CD4-positive, alpha-beta T cell treated with Interleukin-17A for 4 hours (primary cell): ENCODE measurements around the gene MACROD1.

Source experiments
- DNase-seq: peaks from one replicate; pipeline ENCODE4 v3.0.0-alpha.2; 2020; ENCODE audit warnings: mixed read lengths

Gene MACROD1

DNA sequence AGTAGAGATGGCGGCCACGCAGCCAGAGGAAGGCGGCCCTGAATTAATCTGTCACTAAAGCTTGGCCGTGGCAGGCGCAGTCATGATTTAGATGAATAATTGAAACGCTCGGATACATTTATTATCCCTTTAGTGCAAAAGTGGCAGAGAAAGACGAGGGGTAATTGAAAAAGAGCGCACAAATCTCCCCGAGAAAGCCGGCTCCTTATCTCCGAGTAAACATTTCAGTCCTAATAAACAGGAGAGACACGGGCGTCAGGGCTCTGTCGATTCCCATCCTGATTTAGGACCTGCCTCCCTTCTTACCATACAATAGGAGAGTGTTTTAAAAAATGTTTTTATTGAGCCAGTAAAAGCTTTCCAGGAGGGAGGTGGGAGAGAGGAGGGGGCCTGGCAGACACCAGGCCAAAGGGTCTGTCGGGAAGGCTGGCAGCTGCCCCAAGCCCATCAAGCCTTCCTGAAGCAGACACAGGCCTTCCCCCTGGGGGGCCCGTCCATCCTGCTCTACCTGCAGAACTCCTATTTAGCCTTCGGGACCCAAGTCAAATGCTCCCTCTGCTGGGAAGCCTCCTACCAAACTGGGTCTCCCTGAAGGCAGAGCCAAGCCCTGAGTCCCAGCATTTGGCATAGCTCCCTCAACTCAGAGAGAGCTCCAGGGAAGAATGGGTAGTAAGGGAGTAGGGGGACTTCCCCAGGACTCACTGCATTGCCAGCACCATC lies 156.8 kb downstream of the MACROD1 start:
- DNase-seq = no peak

DNA sequence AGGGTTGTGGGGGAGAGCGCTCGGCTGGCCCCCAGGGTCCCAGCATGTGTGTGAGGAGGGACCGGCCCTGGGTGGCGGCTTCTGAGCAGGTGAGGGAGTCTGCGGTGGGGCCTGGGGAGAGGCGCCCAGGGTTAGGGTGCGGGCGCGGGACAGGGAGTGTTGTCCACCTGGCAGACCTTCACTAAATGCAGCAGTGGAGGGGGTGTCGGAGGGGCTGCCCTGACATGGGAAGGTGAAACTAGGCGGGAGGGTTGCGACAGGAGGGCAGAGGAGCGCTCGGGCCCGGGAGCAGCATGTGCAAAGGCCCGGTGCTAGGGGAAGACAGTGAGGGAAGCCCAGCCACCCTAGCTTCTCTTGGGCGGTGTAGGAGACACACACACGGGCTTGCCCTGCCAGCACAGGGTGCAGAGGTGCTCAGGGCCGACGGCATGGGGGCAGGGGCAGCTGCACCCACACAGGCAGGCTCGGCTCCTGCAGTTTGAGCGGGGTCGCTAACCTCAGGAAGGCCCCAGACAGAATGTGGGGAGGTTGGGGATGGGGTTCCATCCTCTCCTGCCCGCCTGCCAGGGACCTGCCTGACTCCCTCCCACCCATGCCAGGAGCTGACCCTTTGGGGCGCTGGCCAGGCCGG lies 157.5 kb downstream of the MACROD1 start:
- DNase-seq = no peak

DNA sequence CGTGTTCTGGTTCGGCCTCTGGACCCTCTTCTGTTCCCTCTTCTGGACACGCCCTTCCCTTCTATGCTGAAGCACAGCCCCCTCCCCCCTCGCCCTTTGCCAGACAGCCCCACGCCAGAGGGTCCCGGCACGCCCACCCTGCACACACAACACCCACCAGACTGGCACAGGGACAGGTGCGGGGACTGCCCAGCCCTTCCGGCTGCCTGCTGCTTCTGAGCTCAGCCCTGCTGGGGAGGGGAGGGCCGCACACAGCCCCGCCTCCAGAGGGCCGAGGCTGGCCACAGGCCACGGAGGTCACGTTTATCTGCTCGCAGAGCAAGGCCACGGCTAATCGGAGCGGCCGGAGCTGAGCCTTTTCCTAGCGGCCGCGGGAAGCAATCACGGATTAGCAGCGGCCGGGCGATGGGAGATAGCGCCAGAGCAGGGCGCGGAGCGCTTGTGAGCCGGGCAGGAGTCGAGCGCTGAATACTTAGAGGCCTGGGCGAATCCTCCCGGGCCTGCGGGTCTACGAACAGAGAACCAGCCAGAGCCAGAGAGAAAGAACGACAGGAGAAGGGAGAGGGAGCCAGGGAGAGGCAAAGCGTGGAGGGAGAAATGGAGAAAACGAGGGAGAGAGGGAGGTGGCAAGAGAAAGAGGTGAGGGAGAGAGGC lies 158.2 kb downstream of the MACROD1 start:
- peak; percentile 23 for DNase-seq

DNA sequence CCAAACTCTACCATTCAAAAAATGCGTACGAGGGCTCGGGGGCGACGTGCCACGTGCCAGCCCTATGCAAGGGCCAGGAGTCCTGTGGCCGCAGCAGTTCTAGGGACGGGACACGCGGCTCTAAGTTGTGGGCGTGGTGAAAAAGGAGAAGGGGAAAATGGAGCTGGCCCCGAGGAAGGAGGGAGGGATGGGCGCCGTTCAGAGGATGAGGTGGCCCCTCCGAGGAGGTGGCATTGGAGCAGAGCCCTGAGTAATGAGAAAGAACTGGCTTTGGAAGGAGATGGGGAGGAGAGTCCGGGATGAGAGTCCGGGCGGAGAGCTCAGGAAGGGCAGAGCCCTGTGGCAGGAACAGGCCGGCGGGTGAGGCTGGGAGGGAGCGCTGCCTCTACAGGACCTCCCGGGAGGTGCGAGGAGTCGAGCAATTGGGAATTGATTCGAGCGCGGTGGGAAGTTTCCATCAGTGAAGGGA lies 158.7 kb downstream of the MACROD1 start:
- no peak for DNase-seq

DNA sequence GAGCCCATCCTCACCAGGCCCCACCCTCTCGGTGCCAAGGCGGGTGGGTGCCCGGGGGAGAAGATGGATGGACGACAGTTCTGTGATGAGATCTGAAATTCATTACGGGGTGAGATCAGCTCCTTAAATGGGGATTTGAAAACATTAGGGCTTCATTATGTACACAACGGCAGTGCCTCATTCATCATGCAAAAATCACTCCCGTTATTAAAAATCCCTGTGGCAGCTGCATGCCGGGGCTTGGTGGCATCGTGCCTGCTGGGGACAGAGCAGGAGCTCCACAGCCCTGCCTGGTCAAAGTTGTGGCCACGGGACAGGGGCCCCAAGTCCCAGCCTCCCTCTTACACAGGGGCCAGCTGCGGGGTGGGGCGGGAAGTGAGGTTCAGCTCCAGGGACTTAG lies 159.5 kb downstream of the MACROD1 start:
- DNase-seq = no peak

DNA sequence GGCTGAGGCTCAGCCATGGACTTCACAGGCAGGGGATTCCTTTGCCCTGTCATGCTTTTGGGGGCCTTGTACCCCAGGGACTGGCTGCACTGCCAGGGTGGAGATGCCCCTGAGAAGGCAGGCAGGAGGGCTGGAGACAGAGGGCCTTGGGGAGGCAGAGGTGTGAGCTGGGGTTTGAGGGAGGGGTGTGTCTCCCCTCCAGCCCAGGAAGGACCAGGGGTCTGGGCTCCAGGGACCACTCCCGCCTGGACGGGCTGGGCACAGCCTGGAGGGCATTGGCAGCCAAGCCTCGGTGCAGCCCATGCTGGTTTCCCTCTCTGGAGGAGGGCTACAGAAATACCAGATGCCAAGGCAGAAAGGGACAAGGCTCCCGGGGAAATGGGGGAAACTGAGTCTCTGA lies 160.2 kb downstream of the MACROD1 start:
- no peak for DNase-seq

DNA sequence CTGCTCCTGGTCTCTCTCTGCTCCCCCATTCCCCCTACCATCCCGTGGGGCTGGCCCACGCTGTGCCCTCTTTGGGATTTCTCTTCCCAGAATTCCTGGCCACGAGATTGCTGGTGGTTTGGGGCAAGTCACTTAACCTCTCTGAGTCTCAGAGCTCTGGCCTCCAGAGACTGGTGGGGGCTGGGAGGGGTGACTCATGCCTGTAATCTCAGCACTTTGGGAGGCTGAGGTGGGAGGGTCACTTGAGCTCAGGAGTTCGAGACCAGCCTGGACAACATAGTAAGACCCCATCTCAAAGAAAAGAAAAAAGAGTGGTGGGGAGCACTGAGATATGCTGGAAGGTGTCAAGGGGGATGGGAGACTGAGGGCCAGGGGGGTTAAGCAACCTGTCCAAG lies 161.3 kb downstream of the MACROD1 start:
- no peak for DNase-seq

DNA sequence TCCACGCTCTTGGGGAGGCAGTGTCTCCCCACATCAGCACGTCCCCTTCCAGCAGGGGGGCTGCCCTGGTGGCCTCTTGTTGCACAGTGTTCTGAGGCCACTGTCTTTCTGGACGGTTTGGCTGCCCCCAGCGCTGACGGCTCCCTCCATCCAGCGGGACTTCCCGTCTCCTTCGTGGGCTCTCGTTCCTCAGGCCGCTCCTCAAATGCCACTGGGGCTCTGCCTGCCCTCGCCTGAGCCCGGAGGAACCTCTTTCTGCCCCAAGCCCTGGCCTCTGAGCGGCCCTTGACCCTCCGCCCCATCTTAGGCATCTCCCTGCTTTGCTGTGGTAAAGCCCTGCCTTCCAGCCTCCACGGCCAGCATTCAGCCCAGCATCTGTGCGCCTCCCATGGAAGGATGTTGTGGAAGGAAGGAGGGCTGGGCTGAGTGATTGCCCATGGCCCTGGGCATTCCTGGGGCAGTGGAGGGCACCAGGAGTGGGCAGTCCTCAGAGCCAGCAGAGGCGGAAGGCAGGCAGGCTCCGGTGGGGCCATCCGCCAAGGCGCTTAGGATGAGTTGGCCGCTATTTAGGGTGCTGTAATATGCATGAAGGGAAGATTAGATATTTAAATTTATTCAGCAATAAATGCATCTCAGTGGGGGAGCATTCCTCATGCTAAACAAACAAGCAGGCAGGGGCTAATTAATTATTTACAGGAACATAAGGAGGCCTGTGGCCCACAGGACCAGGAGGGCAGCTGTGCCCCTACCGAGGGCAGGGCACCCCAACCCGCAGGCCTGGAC lies 161.9 kb downstream of the MACROD1 start:
- DNase-seq = no peak

DNA sequence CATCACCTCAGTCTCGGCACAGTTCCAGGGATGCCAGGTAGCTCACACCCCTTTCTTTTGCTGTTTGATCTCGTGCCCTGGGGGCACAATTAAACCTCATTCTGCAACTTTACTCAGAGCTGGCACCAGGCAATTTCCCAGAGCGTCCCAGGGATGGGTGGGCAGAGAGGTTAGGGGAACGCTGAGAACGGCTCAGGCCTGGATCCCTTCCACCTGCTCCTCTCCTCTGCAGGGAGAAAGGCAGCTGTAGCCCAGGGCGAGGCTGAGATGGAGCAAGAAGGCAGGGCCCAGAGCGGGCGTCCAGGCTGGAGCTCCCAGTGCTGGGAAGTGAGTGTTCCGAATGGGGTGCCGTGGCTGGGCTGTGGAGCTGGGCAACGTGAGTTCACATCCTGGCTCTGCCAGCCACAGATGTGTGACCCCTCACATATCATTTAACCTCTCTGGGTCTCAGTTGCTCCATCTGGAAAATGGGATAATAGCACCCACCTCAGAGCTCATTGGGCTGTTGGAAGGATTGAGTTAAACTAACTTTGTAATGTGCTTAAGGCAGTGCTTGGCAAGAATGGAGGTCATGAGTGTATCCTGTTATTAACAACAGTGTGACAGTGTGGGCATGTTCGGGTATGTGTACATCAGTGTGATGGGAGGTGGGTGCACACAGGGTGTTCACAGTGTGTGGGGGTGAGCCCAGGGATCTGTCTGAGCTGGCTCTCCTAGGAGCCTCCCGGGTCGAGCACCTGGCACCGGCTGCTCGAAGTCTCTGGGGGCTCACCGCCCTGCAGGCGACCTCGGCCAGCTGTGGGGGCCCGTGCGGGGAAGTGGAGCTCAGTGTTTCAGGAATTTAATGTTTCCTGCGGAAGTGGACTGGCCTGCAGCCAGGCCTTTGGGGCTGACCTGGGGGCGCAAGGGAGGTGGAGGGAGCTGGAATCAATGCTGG lies 164.2 kb downstream of the MACROD1 start:
- no peak for DNase-seq

DNA sequence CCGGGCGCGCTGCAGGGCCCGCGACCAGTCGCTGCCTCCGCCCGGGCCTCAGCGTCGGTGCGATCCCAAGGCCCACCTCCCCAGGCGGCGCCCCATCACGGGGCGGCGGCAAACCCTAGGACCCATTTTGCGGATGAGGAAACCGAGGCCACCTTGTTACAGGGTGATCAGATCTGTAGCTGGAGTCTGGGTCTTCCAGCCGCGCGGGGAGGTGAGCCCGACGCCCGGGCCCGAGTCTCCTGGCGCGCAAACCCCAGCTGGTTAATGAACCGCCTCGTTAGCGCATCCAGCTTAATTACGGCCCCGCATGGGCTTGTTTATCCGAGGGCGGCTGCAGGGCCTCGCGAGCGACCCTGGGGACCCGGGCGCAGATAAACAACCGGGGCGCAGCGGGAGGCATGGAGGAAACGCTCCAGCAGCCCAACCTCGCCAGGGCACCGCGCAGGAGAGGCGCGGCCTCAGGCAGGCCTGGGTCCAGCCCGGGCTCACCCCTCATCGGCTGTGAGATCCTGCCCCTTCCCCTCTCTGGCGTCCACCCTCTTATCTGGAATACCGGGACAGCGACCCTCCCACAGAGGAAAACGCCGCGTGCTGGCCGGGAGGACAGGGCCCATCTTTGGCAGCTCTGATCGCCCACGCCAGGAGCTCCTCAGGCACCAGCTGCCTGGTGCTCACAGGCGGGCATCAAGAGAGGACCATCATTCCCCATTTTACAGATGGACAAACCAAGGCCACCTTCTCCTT lies 165.0 kb downstream of the MACROD1 start:
- DNase-seq = no peak

DNA sequence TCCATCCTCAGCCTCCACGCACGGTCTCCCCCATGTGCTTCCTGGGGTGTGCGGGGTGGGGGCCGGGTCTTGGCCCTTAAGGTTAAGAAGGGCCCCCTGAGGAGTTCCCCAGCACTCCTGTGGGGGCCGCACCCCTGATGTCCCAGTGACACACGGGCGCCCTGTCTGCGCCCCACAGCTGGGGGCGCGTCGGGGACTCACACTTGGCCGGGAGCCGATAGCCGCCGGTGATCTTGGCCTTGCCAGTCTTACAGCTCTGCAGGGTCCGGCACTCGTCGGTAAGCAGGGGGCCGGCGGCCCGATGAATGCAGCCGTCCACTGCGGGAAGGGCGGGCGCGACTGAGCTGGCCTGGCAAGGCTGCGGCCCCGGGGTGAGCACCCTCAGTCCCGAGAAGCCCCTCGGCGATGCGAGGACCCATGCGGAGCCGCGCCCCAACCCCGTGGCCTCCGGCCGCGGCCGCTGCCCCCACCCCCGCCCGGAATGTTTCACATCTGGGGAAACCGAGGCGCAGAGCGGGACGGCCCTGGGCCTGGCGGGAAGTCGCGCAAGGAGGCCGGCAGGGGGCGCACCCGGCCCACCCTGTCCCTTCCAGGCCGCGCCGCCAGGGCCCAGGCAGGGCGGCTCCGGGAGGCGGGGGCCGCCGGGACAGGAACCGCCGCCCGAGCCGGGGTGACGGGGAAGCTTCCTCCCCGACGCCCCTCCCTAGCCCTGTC lies 165.7 kb downstream of the MACROD1 start:
- peak; percentile 84 for DNase-seq

DNA sequence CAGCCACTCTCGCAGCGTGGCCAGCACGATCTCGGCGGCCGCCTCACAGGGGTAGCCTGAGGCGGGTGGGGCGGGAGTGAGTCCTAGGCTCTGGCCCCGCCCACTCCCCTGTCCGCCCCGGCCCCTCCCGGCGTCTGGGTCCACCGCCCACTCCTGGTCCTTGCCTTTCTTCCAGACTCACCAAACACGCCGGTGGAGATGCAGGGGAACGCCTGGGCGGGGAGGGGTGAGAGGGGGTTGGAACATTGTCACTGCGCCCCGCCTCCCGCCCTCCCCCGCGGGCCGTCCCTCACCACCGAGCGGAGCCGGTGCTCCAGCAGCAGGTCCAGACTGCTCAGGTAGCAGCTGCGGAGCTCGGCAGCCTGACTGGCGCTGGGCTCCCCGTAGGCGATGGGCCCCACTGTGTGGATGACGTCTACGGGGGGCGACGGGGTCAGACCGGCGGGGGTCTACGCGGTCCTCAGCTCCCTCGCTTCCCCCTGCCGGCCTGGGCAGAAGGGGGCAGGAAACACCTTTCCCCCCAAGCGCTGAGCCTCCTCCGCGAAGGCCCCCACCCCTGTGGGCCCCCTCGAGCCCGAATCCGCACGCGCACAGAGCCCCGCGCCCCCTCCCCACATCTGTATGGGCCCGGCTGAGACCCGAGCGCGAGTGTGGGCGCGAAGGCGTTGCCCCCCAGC lies 166.4 kb downstream of the MACROD1 start:
- DNase-seq = peak; percentile 74

DNA sequence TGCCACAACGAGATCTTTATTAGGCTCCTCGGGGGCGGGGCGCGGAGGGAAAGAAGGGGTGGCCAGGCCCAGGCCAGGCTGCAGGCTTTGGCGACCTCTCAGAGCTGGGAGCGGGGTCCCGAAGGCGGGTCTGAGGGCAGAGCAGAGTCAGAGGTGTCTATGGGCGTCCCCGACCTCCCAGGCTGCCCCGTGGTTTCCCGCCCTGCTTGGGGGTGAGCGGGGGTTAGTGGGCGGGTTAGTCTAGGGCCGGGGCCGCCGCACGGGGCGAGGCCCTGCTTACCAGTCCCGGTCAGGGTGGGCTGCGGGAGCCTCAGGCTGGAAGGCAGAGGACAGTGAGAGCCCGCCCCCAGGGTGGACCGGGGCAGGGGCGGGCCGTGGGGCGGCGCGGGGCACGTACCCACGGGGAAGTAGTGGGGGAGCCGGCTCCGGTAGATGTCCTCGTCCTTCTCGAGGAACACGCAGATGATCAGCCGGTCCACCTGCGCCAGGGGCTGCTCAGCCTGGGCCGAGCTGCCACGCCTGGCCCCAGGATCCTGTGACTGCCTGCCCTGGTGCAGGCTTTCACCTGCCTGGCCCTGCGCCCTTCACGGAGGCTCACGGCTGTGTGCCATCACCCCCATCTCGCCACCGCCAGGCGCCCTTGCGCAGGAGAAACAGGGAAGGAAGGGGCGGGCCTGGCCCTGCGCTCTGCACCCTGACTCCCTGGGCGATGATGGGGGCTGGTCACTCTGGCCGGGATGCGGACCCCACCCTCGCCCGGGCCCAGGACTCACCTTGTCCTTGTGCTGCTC lies 167.2 kb downstream of the MACROD1 start:
- DNase-seq = peak; percentile 14

DNA sequence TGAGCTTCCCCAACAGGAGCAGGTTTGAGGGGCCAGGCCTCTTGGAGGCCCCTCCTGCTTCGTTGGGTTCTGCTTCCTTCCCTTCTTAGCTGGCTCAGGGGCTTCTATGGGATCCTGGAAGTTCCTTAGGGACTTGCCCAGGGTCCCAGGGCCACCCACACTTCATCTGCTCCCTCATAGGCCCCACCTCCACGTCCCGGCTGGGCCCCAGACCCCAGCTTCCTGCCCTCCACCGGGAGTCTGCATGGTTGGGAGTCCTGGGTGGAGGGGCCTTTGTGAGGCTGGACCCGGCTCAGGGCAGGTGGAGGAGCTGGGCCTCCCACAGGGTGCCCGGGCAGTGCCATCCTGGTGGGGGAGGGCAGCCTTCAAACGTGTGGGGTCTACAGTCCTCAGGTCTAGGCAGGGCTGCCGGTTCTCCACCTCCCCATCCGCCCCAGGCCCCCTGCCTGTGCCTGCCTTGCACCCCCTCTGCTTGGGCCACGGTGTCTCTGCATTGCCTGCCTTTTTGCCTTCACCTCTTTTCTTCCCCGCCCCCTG lies 168.0 kb downstream of the MACROD1 start:
- no peak for DNase-seq

DNA sequence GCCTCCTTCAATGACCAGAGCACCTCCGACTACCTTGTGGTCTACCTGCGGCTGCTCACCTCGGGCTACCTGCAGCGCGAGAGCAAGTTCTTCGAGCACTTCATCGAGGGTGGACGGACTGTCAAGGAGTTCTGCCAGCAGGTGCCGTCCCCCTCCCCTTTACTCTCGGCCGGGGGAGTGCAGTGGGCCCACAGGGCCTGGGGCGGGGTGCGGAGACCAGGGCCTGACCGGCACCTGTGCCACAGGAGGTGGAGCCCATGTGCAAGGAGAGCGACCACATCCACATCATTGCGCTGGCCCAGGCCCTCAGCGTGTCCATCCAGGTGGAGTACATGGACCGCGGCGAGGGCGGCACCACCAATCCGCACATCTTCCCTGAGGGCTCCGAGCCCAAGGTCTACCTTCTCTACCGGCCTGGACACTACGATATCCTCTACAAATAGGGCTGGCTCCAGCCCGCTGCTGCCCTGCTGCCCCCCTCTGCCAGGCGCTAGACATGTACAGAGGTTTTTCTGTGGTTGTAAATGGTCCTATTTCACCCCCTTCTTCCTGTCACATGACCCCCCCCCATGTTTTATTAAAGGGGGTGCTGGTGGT lies 168.7 kb downstream of the MACROD1 start:
- no peak for DNase-seq

DNA sequence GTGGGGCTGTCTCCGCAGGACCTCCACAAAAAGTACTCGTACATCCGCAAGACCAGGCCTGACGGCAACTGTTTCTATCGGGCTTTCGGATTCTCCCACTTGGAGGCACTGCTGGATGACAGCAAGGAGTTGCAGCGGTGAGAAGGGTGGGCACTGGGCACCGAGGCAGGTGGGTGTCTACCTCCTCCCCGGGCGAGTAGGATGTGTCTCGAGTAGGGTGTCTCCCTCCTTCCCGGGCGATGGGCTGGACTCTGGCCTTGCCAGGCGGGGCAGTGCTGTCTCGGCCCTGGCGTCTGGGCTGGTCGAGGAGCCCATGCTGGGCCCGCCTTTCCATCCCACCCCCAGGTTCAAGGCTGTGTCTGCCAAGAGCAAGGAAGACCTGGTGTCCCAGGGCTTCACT lies 169.4 kb downstream of the MACROD1 start:
- no peak for DNase-seq

DNA sequence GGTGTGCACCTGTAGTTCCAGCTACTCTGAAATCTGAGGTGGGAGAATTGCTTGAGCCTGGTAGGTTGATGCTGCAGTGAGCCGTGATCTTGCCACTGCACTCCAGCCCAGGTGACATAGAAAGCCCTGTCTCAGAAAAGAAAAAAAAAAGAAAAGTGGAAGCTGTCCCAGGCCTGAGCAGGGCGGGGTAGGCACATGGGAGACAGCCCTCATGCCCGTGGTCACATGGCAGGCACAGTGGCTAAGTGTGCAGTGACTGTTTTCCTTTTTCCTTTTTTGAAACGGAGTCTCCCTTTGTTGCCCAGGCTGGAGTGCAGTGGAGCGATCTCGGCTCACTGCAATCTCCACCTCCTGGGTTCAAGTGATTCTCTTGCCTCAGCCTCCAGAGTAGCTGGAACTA lies 171.9 kb downstream of the MACROD1 start:
- DNase-seq = no peak

DNA sequence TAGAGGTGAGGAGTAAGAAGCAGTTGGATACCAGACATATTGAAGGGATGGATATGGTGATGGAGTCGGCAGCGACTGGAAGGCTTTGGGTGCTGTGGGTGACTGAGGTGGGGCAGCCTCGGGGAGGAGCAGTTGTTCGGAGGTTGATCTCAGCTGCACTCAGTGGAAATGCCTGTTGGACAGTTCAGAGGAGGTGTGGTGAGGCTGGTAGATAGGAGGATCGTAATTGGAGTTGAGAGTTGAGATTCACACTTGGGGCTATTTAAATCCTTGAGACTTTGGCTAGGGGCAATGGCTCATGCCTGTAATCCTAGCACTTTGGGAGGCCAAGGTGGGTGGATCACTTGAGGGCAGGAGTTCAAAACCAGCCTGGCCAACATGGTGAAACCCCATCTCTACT lies 172.8 kb downstream of the MACROD1 start:
- DNase-seq = no peak

DNA sequence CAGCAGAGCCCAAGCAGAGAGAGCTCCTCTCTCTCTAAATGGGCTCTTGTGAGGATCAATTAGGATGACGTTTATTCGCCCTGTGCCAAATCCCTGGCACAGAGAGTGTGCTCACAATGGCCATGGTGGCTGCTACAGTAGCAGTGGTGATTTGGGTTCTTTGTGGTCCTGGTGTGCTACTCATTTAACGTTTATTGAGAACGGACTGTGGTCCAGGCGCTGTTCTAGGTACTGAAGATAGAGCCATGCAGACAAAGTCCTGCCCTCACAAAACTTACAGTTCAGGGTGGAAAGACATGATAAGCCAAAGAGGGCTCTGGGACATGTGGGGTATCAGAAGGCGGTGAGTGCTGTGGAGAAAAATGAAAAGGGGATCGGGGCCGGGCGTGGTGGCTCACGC lies 174.4 kb downstream of the MACROD1 start:
- DNase-seq = no peak
